Measurements from ENCODE around the gene NRIP2. TPM values are rescaled to one million over a fixed set of nuclear protein-coding genes. Genes with fewer than 3 reads are reported as not detected.

The NRIP2 gene
- total and polyA plus RNA-seq, 10 of the 15 experiments (the other 5 are each of a cell fraction or from before 2014, with no cell fraction given) = 0.04 to 0.83 (median 0.42) TPM; not detected in 7

DNA sequence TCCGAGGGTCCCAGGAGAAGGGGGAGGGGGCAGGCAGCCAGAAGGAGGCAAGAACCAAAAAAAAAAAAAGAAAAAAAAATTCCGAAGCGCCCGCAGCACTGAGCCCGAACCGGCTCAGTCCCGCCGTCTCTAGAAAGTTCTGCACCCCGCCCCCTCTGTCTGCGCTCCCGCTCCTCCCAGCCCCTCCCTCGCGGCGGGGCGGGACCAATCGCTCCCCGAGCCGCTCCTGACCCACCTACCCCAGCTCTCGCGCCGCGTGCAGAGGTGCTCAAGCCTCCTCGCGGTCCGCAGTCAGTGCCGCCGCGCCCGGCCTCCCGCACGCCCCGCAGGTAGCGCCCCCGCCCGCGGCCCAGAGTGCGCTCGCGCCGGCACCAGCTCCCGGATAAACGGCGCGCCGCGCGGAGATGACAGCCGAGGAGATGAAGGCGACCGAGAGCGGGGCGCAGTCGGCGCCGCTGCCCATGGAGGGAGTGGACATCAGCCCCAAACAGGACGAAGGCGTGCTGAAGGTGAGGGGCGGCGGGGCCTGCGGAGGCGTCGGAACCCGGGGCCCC, 40.0 kb downstream of the NRIP2 start, which contains the start of gene FKBP4:
TSS of gene FKBP4 (plus strand) at position 235 of the 554 bp plus-strand sequence. CDS start at position 405, 170 bp downstream.
- in situ Hi-C loops (cut with MboI) = no loop called here
- Histone ChIP-seq H3K4me2 (ENCODE audit: control insufficient read depth, insufficient read depth) (peak within 1 kb of the TSS; percentile 92), H3K9me3 (replicated peaks; ENCODE audit: control insufficient read depth, insufficient read depth, low read length) (no peaks in the 10 kb centered on the region), H2AFZ (ENCODE audit: control insufficient read depth, low read depth, low read length) (peak within 1 kb of the TSS; percentile 89), H3K79me2 (ENCODE audit: control insufficient read depth, insufficient read depth, low read length) (peaks cover 25% of the 10 kb centered on the region), H4K20me1 (ENCODE audit: control insufficient read depth, insufficient read depth) (no peaks in the 10 kb centered on the region; the same call in none of the 2 replicates), H3K4me1 (ENCODE audit: control insufficient read depth, insufficient read depth, low read length) (no peaks in the 10 kb centered on the region; the same call in 1 of the 2 replicates), H3K4me3 (peak within 1 kb of the TSS; percentile 90), H3K27ac (ENCODE audit: control insufficient read depth, insufficient read depth) (peak within 1 kb of the TSS; percentile 58), H3K9ac (ENCODE audit: control insufficient read depth, insufficient read depth, low read length) (peak within 1 kb of the TSS; percentile 78; the same call in 1 of the 2 replicates), H3K36me3 (ENCODE audit: control insufficient read depth in 2 of 2, insufficient read depth in 2 of 2, low read length in 1 of 2) (peaks cover 6 to 17% of the 10 kb centered on the region in 2 experiments; a peak in 3 of 4 replicates), H3K27me3 (replicated peaks in 1 of 2; ENCODE audit: control insufficient read depth in 2 of 2, insufficient read depth in 2 of 2, low read length in 1 of 2) (peaks cover 0 to 3% of the 10 kb centered on the region in 2 experiments; a peak in 1 of 4 replicates)
- ChIA-PET SMC1A (ENCODE audit: uncharacterized antibody, unreplicated experiment) (no interaction called here), POLR2A (interaction anchor here (0.8 to 1.5 kb wide), 3 partner anchors 9 to 17 kb away, joined by 3 to 4 read pairs (median 3); partner anchors contain the start of gene ITFG2), CTCF (interaction anchor here (0.6 to 2.6 kb wide), 4 partner anchors 10 to 18 kb away, joined by 3 to 25 read pairs (median 6); partner anchors contain the start of gene ITFG2), RAD21 (ENCODE audit: unreplicated experiment) (interaction anchor here (0.7 to 1.0 kb wide), 2 partner anchors 17 to 19 kb away, joined by 3 read pairs; partner anchors contain the start of gene ITFG2)
- FAIRE-seq (no peak), ATAC-seq (peak; percentile 92), DNase-seq (ENCODE audit: low read depth, low spot score) (no peak)
- intact Hi-C loops (cut with micrococcal nuclease; ENCODE audit: unreplicated experiment) = loop anchor here (1.0 kb wide), 1 partner anchor 17 kb away; the partner anchor contains the start of gene ITFG2
- WGBS (ENCODE audit: insufficient coverage, insufficient replicate concordance, low lambda C conversion rate, missing lambda C conversion rate) = 1% methylated on average over 44 of the region's 63 CpGs
- no TSS peak for BruUV-seq (replicated peaks)
- TF ChIP-seq NRF1 (conservative IDR thresholded peaks at IDR 0.05; ENCODE audit: low read depth, low read length) = 0 out of 2 replicates have a peak, but pooled peaks have one; percentile 13
- no peak for TF ChIP-seq FOXK2 (IDR thresholded peaks at IDR 0.05)
- TF ChIP-seq SIN3A (IDR thresholded peaks at IDR 0.05; ENCODE audit: low read depth, low read length) = no peak
- no peak for TF ChIP-seq E2F4 (IDR thresholded peaks at IDR 0.05; ENCODE audit: low read depth, low read length)
- TF ChIP-seq SMARCA5 (IDR thresholded peaks at IDR 0.05) = no peak
- TF ChIP-seq SUZ12 (IDR thresholded peaks at IDR 0.05; ENCODE audit: unreplicated experiment) = no peak
- TF ChIP-seq ATF7 (IDR thresholded peaks at IDR 0.05; ENCODE audit: low read depth) = no peak
- TF ChIP-seq STAT1 (conservative IDR thresholded peaks at IDR 0.05) = no peak
- no peak for TF ChIP-seq SIX5 (IDR thresholded peaks at IDR 0.05; ENCODE audit: low read depth, low read length, severe bottlenecking)
- TF ChIP-seq SMC3 (IDR thresholded peaks at IDR 0.05; ENCODE audit: borderline replicate concordance, low read length) = no peak
- no peak for TF ChIP-seq CREM (IDR thresholded peaks at IDR 0.05; ENCODE audit: low read depth)
- no peak for TF ChIP-seq RELA (IDR thresholded peaks at IDR 0.05; ENCODE audit: borderline replicate concordance, partially characterized antibody)
- TF ChIP-seq BHLHE40 (IDR thresholded peaks at IDR 0.05; ENCODE audit: borderline replicate concordance in 1 of 2, low read depth in 2 of 2, low read length in 1 of 2) = peak; percentile 50 to 85; a peak in 3 of 4 replicates
- TF ChIP-seq RUNX3 (IDR thresholded peaks at IDR 0.05; ENCODE audit: low read length) = no peak
- TF ChIP-seq TCF3 (IDR thresholded peaks at IDR 0.05; ENCODE audit: borderline replicate concordance, insufficient read depth, low read depth, low read length) = no peak
- no peak for TF ChIP-seq SMAD5 (IDR thresholded peaks at IDR 0.05; ENCODE audit: low read depth)
- no peak for TF ChIP-seq YY1 (IDR thresholded peaks at IDR 0.05; ENCODE audit: low read depth, low read length)
- no peak for TF ChIP-seq TBL1XR1 (IDR thresholded peaks at IDR 0.05; ENCODE audit: low read depth, low read length)
- TF ChIP-seq, protein P1, sequence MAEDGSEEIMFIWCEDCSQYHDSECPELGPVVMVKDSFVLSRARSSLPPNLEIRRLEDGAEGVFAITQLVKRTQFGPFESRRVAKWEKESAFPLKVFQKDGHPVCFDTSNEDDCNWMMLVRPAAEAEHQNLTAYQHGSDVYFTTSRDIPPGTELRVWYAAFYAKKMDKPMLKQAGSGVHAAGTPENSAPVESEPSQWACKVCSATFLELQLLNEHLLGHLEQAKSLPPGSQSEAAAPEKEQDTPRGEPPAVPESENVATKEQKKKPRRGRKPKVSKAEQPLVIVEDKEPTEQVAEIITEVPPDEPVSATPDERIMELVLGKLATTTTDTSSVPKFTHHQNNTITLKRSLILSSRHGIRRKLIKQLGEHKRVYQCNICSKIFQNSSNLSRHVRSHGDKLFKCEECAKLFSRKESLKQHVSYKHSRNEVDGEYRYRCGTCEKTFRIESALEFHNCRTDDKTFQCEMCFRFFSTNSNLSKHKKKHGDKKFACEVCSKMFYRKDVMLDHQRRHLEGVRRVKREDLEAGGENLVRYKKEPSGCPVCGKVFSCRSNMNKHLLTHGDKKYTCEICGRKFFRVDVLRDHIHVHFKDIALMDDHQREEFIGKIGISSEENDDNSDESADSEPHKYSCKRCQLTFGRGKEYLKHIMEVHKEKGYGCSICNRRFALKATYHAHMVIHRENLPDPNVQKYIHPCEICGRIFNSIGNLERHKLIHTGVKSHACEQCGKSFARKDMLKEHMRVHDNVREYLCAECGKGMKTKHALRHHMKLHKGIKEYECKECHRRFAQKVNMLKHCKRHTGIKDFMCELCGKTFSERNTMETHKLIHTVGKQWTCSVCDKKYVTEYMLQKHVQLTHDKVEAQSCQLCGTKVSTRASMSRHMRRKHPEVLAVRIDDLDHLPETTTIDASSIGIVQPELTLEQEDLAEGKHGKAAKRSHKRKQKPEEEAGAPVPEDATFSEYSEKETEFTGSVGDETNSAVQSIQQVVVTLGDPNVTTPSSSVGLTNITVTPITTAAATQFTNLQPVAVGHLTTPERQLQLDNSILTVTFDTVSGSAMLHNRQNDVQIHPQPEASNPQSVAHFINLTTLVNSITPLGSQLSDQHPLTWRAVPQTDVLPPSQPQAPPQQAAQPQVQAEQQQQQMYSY (CRISPR knock-in tag; IDR thresholded peaks at IDR 0.05) = no peak
- no peak for TF ChIP-seq ZNF622 (IDR thresholded peaks at IDR 0.05)
- no peak for TF ChIP-seq SREBF2 (IDR thresholded peaks at IDR 0.05; ENCODE audit: low read length)
